ENCODE data around the gene STUB1.
A peak's percentile ranks its signal among the peaks of the same experiment; 100 is the strongest.
"Not testable (repeated sequence)": the region's sequence is repeated elsewhere in the genome, so short reads cannot be mapped to it uniquely, and the experiment has no call there.

Gene STUB1

GRCh38 chr16:684961-685696 is 4.9 kb downstream of the STUB1 start:
- no peak overlapping the region for H3K27ac ChIP-seq (ENCODE audit: low read length)
- no peaks in the 10 kb centered on the region for H3K27me3 ChIP-seq (ENCODE audit: low read depth, low read length)
- peak overlapping the region in 1 of 2 donors; percentile 82 for H3K4me3 ChIP-seq (ENCODE audit: low read depth in 1 of 2, low read length in 2 of 2)
- peaks cover 14 to 59% of the 10 kb centered on the region in 2 donors for H3K4me1 ChIP-seq (ENCODE audit: control insufficient read depth in 1 of 2, insufficient read depth in 2 of 2, low read length in 2 of 2)
- H3K36me3 ChIP-seq (ENCODE audit: control insufficient read depth in 1 of 2, insufficient read depth in 2 of 2, low read length in 2 of 2): peaks cover 5 to 36% of the 10 kb centered on the region in 2 donors
- H3K9me3 ChIP-seq (ENCODE audit: control insufficient read depth in 1 of 2, low read length in 2 of 2): no peaks in the 10 kb centered on the region

GRCh38 chr16:685967-686366 is 5.8 kb downstream of the STUB1 start:
- H3K9me3 ChIP-seq (ENCODE audit: control insufficient read depth in 1 of 2, low read length in 2 of 2): no peaks in the 10 kb centered on the region
- peaks cover 14 to 63% of the 10 kb centered on the region in 2 donors for H3K4me1 ChIP-seq (ENCODE audit: control insufficient read depth in 1 of 2, insufficient read depth in 2 of 2, low read length in 2 of 2)
- no peak overlapping the region for H3K27ac ChIP-seq (ENCODE audit: low read length)
- H3K36me3 ChIP-seq (ENCODE audit: control insufficient read depth in 1 of 2, insufficient read depth in 2 of 2, low read length in 2 of 2): peaks cover 5 to 36% of the 10 kb centered on the region in 2 donors
- no peak overlapping the region for H3K4me3 ChIP-seq (ENCODE audit: low read depth in 1 of 2, low read length in 2 of 2)
- H3K27me3 ChIP-seq (ENCODE audit: low read depth, low read length): no peaks in the 10 kb centered on the region

GRCh38 chr16:686459-687260 is 6.5 kb downstream of the STUB1 start:
- H3K36me3 ChIP-seq (ENCODE audit: control insufficient read depth in 1 of 2, insufficient read depth in 2 of 2, low read length in 2 of 2): peaks cover 5 to 33% of the 10 kb centered on the region in 2 donors
- H3K27me3 ChIP-seq (ENCODE audit: low read depth, low read length): no peaks in the 10 kb centered on the region
- no peak overlapping the region for H3K27ac ChIP-seq (ENCODE audit: low read length)
- H3K4me3 ChIP-seq (ENCODE audit: low read depth in 1 of 2, low read length in 2 of 2): no peak overlapping the region
- peaks cover 8 to 57% of the 10 kb centered on the region in 2 donors for H3K4me1 ChIP-seq (ENCODE audit: control insufficient read depth in 1 of 2, insufficient read depth in 2 of 2, low read length in 2 of 2)
- H3K9me3 ChIP-seq (ENCODE audit: control insufficient read depth in 1 of 2, low read length in 2 of 2): no peaks in the 10 kb centered on the region

GRCh38 chr16:687499-687898 is 7.3 kb downstream of the STUB1 start:
- Histone ChIP-seq H3K36me3 (ENCODE audit: control insufficient read depth in 1 of 2, insufficient read depth in 2 of 2, low read length in 2 of 2) (peaks cover 2 to 24% of the 10 kb centered on the region in 2 donors), H3K9me3 (ENCODE audit: control insufficient read depth in 1 of 2, low read length in 2 of 2) (no peaks in the 10 kb centered on the region), H3K4me1 (ENCODE audit: control insufficient read depth in 1 of 2, insufficient read depth in 2 of 2, low read length in 2 of 2) (peaks cover 7 to 49% of the 10 kb centered on the region in 2 donors), H3K27ac (ENCODE audit: low read length) (no peak overlapping the region), H3K27me3 (ENCODE audit: low read depth, low read length) (peaks cover under 1% of the 10 kb centered on the region), H3K4me3 (ENCODE audit: low read depth in 1 of 2, low read length in 2 of 2) (no peak overlapping the region)

GRCh38 chr16:689175-689897 is 9.1 kb downstream of the STUB1 start:
- H3K27me3 ChIP-seq (ENCODE audit: low read depth, low read length): peaks cover 11% of the 10 kb centered on the region
- H3K4me1 ChIP-seq (ENCODE audit: control insufficient read depth in 1 of 2, insufficient read depth in 2 of 2, low read length in 2 of 2): peaks cover 7 to 43% of the 10 kb centered on the region in 2 donors
- H3K27ac ChIP-seq (ENCODE audit: low read length): peak overlapping the region; percentile 79
- H3K9me3 ChIP-seq (ENCODE audit: control insufficient read depth in 1 of 2, low read length in 2 of 2): no peaks in the 10 kb centered on the region
- peaks cover 0 to 19% of the 10 kb centered on the region in 2 donors for H3K36me3 ChIP-seq (ENCODE audit: control insufficient read depth in 1 of 2, insufficient read depth in 2 of 2, low read length in 2 of 2)
- H3K4me3 ChIP-seq (ENCODE audit: low read depth in 1 of 2, low read length in 2 of 2): peak overlapping the region; percentile 91 to 96

- Histone ChIP-seq H3K27me3 (ENCODE audit: low read depth, low read length) (peaks cover 22% of the 10 kb centered on the region), H3K36me3 (ENCODE audit: control insufficient read depth in 1 of 2, insufficient read depth in 2 of 2, low read length in 2 of 2) (peaks cover 0 to 16% of the 10 kb centered on the region in 2 donors), H3K4me1 (ENCODE audit: control insufficient read depth in 1 of 2, insufficient read depth in 2 of 2, low read length in 2 of 2) (peaks cover 7 to 46% of the 10 kb centered on the region in 2 donors)
- not testable (repeated sequence) for H3K27ac ChIP-seq (ENCODE audit: low read length); H3K4me3 ChIP-seq (ENCODE audit: low read depth in 1 of 2, low read length in 2 of 2); H3K9me3 ChIP-seq (ENCODE audit: control insufficient read depth in 1 of 2, low read length in 2 of 2)
Measured at GRCh38 chr16:691242-691641, 11.0 kb downstream of the STUB1 start.

- Histone ChIP-seq H3K36me3 (ENCODE audit: control insufficient read depth in 1 of 2, insufficient read depth in 2 of 2, low read length in 2 of 2) (peaks cover 0 to 4% of the 10 kb centered on the region in 2 donors), H3K27me3 (ENCODE audit: low read depth, low read length) (peaks cover 22% of the 10 kb centered on the region), H3K9me3 (ENCODE audit: control insufficient read depth in 1 of 2, low read length in 2 of 2) (no peaks in the 10 kb centered on the region), H3K4me3 (ENCODE audit: low read depth in 1 of 2, low read length in 2 of 2) (no peak overlapping the region), H3K4me1 (ENCODE audit: control insufficient read depth in 1 of 2, insufficient read depth in 2 of 2, low read length in 2 of 2) (peaks cover 7 to 46% of the 10 kb centered on the region in 2 donors), H3K27ac (ENCODE audit: low read length) (no peak overlapping the region)
Measured at GRCh38 chr16:692356-693108, 12.3 kb downstream of the STUB1 start.

GRCh38 chr16:693364-693763 is 13.2 kb downstream of the STUB1 start:
- Histone ChIP-seq H3K4me3 (ENCODE audit: low read depth in 1 of 2, low read length in 2 of 2) (no peak overlapping the region), H3K9me3 (ENCODE audit: control insufficient read depth in 1 of 2, low read length in 2 of 2) (no peaks in the 10 kb centered on the region), H3K4me1 (ENCODE audit: control insufficient read depth in 1 of 2, insufficient read depth in 2 of 2, low read length in 2 of 2) (peaks cover 7 to 46% of the 10 kb centered on the region in 2 donors), H3K36me3 (ENCODE audit: control insufficient read depth in 1 of 2, insufficient read depth in 2 of 2, low read length in 2 of 2) (no peaks in the 10 kb centered on the region), H3K27me3 (ENCODE audit: low read depth, low read length) (peaks cover 22% of the 10 kb centered on the region), H3K27ac (ENCODE audit: low read length) (no peak overlapping the region)

- H3K9me3 ChIP-seq (ENCODE audit: control insufficient read depth in 1 of 2, low read length in 2 of 2): no peaks in the 10 kb centered on the region
- no peak overlapping the region for H3K4me3 ChIP-seq (ENCODE audit: low read depth in 1 of 2, low read length in 2 of 2)
- H3K4me1 ChIP-seq (ENCODE audit: control insufficient read depth in 1 of 2, insufficient read depth in 2 of 2, low read length in 2 of 2): peaks cover 7 to 42% of the 10 kb centered on the region in 2 donors
- no peaks in the 10 kb centered on the region for H3K36me3 ChIP-seq (ENCODE audit: control insufficient read depth in 1 of 2, insufficient read depth in 2 of 2, low read length in 2 of 2)
- H3K27me3 ChIP-seq (ENCODE audit: low read depth, low read length): peaks cover 22% of the 10 kb centered on the region
- no peak overlapping the region for H3K27ac ChIP-seq (ENCODE audit: low read length)
Measured at GRCh38 chr16:693766-694165, 13.6 kb downstream of the STUB1 start.

GRCh38 chr16:694187-694862 is 14.1 kb downstream of the STUB1 start:
- no peak overlapping the region for H3K4me3 ChIP-seq (ENCODE audit: low read depth in 1 of 2, low read length in 2 of 2)
- H3K27ac ChIP-seq (ENCODE audit: low read length): no peak overlapping the region
- peaks cover 5 to 37% of the 10 kb centered on the region in 2 donors for H3K4me1 ChIP-seq (ENCODE audit: control insufficient read depth in 1 of 2, insufficient read depth in 2 of 2, low read length in 2 of 2)
- H3K36me3 ChIP-seq (ENCODE audit: control insufficient read depth in 1 of 2, insufficient read depth in 2 of 2, low read length in 2 of 2): no peaks in the 10 kb centered on the region
- H3K27me3 ChIP-seq (ENCODE audit: low read depth, low read length): peaks cover 25% of the 10 kb centered on the region
- no peaks in the 10 kb centered on the region for H3K9me3 ChIP-seq (ENCODE audit: control insufficient read depth in 1 of 2, low read length in 2 of 2)
